NCI-H1048 (cell line): Measurements from ENCODE around the gene HOXC5.

ENCODE experiments used
- DNase-seq: peaks from one replicate; lab custom pipeline; 2025; lab: John Stamatoyannopoulos, UW

HOXC5 gene

GRCh38 chr12:53995378-53996239, 37.2 kb upstream of the HOXC5 start:
- DNase-seq = no peak

GRCh38 chr12:53996240-53997203, 36.3 kb upstream of the HOXC5 start:
- no peak for DNase-seq

- DNase-seq = no peak
Measured at GRCh38 chr12:53997204-53998109, 35.4 kb upstream of the HOXC5 start.

GRCh38 chr12:53998110-53998899, 34.5 kb upstream of the HOXC5 start:
- no peak for DNase-seq

GRCh38 chr12:53998900-53999236, 34.0 kb upstream of the HOXC5 start:
- DNase-seq = no peak

GRCh38 chr12:53999559-54000115, 33.2 kb upstream of the HOXC5 start:
- peak; percentile 55 for DNase-seq

- no peak for DNase-seq
Measured at GRCh38 chr12:54000116-54001114, 32.4 kb upstream of the HOXC5 start, which contains the start of gene HOXC9. Gene HOXC9 (plus strand): TSS chr12:54000161. CDS start chr12:54000189, 28 bp downstream.

GRCh38 chr12:54001283-54002187, 31.3 kb upstream of the HOXC5 start:
- DNase-seq = no peak

- DNase-seq = no peak
Measured at GRCh38 chr12:54002278-54002914, 30.5 kb upstream of the HOXC5 start.

GRCh38 chr12:54002915-54003389, 29.9 kb upstream of the HOXC5 start:
- no peak for DNase-seq

- DNase-seq = no peak
Measured at GRCh38 chr12:54003625-54004024, 29.2 kb upstream of the HOXC5 start.

GRCh38 chr12:54004063-54004840, 28.6 kb upstream of the HOXC5 start:
- DNase-seq = no peak

- no peak for DNase-seq
Measured at GRCh38 chr12:54004841-54005530, 27.9 kb upstream of the HOXC5 start.

- no peak for DNase-seq
Measured at GRCh38 chr12:54005531-54005852, 27.4 kb upstream of the HOXC5 start.

- DNase-seq = peak; percentile 70
Measured at GRCh38 chr12:54005853-54006558, 26.8 kb upstream of the HOXC5 start.
